Esophagus (tissue), 2 donors: Measurements from ENCODE around the gene LLPH. TPM values are rescaled to one million over a fixed set of nuclear protein-coding genes. Genes with fewer than 3 reads are reported as not detected.

Source experiments
- H3K27ac ChIP-seq, 2 donors: one replicate each; pipeline ENCODE4 v1.5.1; 2013; ENCODE audit warnings: low read depth in 2 of 2, mild to moderate bottlenecking in 2 of 2, inconsistent platforms in 1 of 2, low read length in 1 of 2, moderate library complexity in 1 of 2
- H3K27me3 ChIP-seq, 2 donors: one replicate each; pipeline ENCODE4 v1.6.1; 2013; ENCODE audit warnings: low read length in 2 of 2, control low read depth in 1 of 2, mild to moderate bottlenecking in 1 of 2; ENCODE audit not compliant: insufficient read depth in 2 of 2, control insufficient read depth in 1 of 2
- H3K36me3 ChIP-seq, 2 donors: one replicate each; pipeline ENCODE4 v1.6.1; 2013; ENCODE audit warnings: low read length in 1 of 2; ENCODE audit not compliant: control insufficient read depth in 2 of 2, insufficient read depth in 2 of 2
- H3K4me1 ChIP-seq, 2 donors: one replicate each; pipeline ENCODE4 v1.6.1; 2013; ENCODE audit warnings: low read length in 1 of 2; ENCODE audit not compliant: control insufficient read depth in 2 of 2, insufficient read depth in 2 of 2
- H3K4me3 ChIP-seq, 2 donors: one replicate each; pipeline ENCODE4 v1.5.1; 2013; ENCODE audit warnings: low read length in 2 of 2, mild to moderate bottlenecking in 2 of 2, low read depth in 1 of 2, moderate library complexity in 1 of 2
- H3K9me3 ChIP-seq, 2 donors: one replicate each; pipeline ENCODE4 v1.6.1; 2013; ENCODE audit warnings: mild to moderate bottlenecking in 2 of 2, low read depth in 1 of 2, low read length in 1 of 2, moderate library complexity in 1 of 2; ENCODE audit not compliant: control insufficient read depth in 2 of 2, insufficient read depth in 1 of 2
- WGBS, 2 donors: extraction: QIAGEN DNeasy Blood & Tissue Kit; methylation state at CpG; one replicate each; pipeline ENCODE4 v1.1.7; 2013; 5-methylcytosine and 5-hydroxymethylcytosine counted together
- polyA plus RNA-seq, 2 donors: library from polyadenylated mRNA; stranded (reverse); fragments of 200-250 nt; gene quantifications; one replicate each; pipeline ENCODE4 v1.2.3, GENCODE V29; 2013
- donor health status: healthy with polysubstance abuse.
- donor health status: Bipolar disorder and iron deficiency.

Gene LLPH
- polyA plus RNA-seq, 2 donors = 6.3 to 17.6 TPM

DNA sequence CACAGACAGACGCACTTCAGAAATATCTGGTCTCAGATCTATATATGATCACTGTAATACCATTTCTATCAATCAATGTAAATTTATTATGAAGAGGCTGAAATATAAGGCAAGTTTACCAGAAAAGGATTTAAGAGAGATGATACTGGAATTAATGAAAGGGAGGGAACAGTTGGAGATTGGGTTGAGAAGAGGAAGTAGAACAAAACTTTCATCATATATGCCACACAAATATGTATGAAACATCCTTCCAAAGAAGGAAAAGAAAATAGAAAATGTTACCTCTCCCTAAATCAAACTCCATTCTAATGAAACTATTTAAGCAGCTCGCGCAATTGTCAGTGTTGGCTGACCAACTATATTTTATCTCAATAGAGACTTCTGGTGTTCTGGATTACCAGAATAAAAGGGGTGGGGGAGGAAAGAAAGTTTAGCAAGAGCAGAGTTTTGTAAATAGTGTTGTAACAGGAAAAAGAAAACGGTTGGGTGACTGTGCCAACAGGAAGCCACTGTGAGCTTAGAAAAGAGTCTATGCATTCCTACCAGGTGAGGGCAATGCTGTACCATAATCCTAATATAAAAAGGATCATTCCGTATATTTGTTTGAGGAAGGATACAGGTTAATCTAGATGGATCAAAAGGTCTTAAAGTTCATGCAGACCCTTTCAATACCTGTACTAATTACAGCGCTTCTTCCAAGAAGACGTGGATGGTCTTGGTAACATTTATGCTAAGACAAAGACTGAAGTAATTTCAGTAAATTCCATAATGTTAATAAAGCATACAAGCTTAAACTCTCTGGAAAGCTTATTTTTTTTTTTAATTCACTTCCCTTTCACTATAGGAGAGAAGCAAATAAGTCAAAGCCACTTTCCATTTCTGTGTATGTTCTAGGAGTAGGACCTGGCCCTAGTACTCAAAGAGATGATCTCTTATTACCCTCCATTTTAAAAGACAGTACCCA is 14.5 kb upstream of the LLPH start:
- no peaks in the 10 kb centered on the region for H3K27me3 ChIP-seq
- H3K27ac ChIP-seq = no peak overlapping the region
- WGBS, 2 donors = 43 to 44% methylated on average over 7 of the region's 7 CpGs
- H3K36me3 ChIP-seq = peaks cover 0 to 8% of the 10 kb centered on the region in 2 donors
- H3K4me3 ChIP-seq = no peak overlapping the region
- no peaks in the 10 kb centered on the region for H3K4me1 ChIP-seq
- H3K9me3 ChIP-seq = peaks cover 2% of the 10 kb centered on the region in 2 donors

DNA sequence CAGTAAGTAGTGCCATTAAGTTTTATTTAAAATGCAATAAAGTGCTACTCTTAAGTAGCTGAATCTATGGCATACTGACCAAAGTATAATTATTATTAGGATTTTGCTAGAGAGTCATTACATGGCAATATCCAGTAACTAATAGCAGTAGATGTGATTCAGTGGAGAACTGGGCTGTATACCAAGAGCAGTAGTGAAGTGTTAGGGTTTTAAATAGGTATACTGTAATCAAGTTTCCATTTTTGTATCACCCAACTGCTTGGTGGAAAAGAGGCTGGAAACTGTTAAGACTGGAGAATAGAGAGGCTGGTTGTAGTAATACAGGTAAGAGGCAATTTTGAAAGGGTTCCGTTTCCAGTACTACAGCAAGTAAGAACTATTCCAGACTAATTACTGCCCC is 13.3 kb upstream of the LLPH start:
- Histone ChIP-seq H3K4me1 (no peaks in the 10 kb centered on the region), H3K4me3 (no peak overlapping the region), H3K36me3 (peaks cover 5 to 8% of the 10 kb centered on the region in 2 donors), H3K9me3 (peaks cover 2 to 5% of the 10 kb centered on the region in 2 donors), H3K27me3 (no peaks in the 10 kb centered on the region), H3K27ac (no peak overlapping the region)
- 100% methylated on average over 1 of the region's 1 CpG for WGBS, 2 donors

DNA sequence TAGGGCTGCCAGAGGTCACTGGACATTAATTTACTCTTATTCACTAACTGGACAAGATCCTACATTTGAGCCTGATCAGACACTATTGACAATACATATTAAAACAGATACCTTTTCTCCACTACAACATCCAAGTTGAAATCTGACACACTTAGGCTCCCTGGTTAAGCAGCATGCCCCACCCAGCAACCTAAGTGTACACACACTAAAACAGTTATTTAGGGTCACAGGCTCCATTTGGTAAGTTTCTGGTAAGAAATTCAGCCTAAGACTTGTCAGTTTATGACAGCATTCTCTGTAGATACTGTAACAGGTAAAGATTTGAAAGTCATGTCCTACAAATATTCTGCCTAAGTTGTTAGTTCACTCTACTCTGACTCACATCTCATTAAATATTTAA is 12.3 kb upstream of the LLPH start:
- peaks cover 5 to 8% of the 10 kb centered on the region in 2 donors for H3K36me3 ChIP-seq
- no peak overlapping the region for H3K4me3 ChIP-seq
- H3K9me3 ChIP-seq = peaks cover 2 to 5% of the 10 kb centered on the region in 2 donors
- no peak overlapping the region for H3K27ac ChIP-seq
- no peaks in the 10 kb centered on the region for H3K4me1 ChIP-seq
- H3K27me3 ChIP-seq = no peaks in the 10 kb centered on the region

DNA sequence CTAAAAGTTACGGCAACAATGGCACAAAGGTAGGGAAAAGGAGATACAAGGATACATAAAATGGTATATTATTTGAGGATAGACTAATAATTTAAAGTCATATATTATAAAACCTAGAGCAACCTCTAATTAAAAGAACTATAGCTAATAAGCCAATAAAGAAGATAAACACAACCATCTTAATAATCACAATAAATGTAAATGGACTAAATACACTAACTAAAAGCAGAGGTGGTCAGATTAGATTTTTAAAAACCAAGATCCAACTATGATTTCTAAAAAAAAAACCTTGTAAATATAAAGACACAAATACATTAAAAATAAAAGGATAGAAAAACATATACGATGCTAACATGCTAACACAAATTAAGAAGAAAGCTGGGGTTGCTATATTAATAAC is 10.7 kb upstream of the LLPH start:
- Histone ChIP-seq H3K27ac (no peak overlapping the region), H3K4me3 (no peak overlapping the region), H3K36me3 (peaks cover 5 to 8% of the 10 kb centered on the region in 2 donors), H3K9me3 (peaks cover 2 to 5% of the 10 kb centered on the region in 2 donors), H3K27me3 (no peaks in the 10 kb centered on the region), H3K4me1 (no peaks in the 10 kb centered on the region)
- WGBS, 2 donors = 98 to 100% methylated on average over 2 of the region's 2 CpGs

DNA sequence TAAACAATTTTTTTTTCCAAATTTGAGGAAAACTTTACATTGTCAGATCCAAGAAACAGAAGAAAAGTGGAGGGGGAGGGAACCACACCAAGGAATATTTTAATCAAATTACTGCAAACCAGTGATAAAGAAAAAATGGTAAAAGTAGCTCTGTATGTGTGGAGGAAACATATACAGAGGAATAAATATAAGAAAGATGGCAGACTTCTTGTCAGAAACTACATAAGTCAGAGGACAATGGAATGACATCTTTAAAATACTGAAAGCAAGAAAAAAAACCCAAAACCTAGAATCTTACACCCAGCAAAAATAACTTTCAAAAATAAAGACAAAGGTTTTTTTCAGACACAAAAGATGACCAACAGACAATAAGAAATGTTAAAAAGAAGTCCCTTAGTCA is 10.2 kb upstream of the LLPH start:
- peaks cover 5 to 8% of the 10 kb centered on the region in 2 donors for H3K36me3 ChIP-seq
- H3K4me1 ChIP-seq = no peaks in the 10 kb centered on the region
- H3K27ac ChIP-seq = no peak overlapping the region
- no peaks in the 10 kb centered on the region for H3K27me3 ChIP-seq
- no peak overlapping the region for H3K4me3 ChIP-seq
- H3K9me3 ChIP-seq = peaks cover 2 to 5% of the 10 kb centered on the region in 2 donors

DNA sequence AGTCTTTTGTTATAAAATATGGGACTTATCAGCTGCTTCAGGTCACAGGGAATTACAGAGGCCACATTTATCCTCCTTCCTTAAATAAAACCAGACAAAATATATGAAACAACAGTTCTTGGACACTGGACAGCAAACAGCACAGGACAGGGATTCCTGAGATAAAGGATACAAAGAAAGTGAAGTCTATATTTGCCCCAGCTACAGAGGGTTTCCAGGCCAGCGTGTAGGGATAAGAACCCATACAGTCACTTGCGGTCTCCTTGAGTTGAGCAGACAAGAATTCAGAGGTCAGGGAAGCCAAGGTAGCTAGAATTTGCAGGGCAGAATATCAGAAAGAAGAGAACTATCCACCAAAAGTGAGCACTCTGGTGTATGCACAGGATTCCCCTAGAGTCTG is 8.8 kb upstream of the LLPH start:
- Histone ChIP-seq H3K36me3 (peaks cover 5 to 8% of the 10 kb centered on the region in 2 donors), H3K27me3 (no peaks in the 10 kb centered on the region)
- WGBS, 2 donors = 98% methylated on average over 2 of the region's 2 CpGs

DNA sequence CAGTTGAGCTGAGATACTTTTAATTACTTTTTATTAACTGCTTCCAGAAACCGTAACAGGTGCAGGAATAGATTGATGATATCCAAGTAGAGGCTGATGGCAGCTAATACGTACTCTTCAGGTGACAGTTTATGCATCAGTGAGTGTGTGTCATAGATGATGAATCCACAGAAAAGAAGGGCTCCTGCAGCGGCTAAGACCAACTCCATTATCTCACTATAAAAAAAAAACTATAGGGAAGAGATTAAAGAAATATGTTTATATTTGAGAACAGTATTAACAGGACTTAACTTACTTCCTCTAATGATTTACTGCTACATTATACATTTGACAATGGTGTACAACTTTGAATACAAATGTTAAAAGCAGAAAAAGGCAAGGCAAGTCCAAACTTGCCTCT is 7.4 kb upstream of the LLPH start:
- Histone ChIP-seq H3K9me3 (peaks cover 2 to 5% of the 10 kb centered on the region in 2 donors), H3K4me1 (no peaks in the 10 kb centered on the region), H3K27me3 (no peaks in the 10 kb centered on the region), H3K27ac (no peak overlapping the region), H3K36me3 (peaks cover 5 to 8% of the 10 kb centered on the region in 2 donors), H3K4me3 (no peak overlapping the region)
- 71 to 80% methylated on average over 3 of the region's 3 CpGs for whole genome bisulfite sequencing, 2 donors

More for the DNA sequence above, 8.8 kb upstream of the LLPH start:
- H3K4me3 ChIP-seq = no peak overlapping the region
- no peaks in the 10 kb centered on the region for H3K4me1 ChIP-seq
- H3K27ac ChIP-seq = no peak overlapping the region
- peaks cover 2 to 5% of the 10 kb centered on the region in 2 donors for H3K9me3 ChIP-seq

DNA sequence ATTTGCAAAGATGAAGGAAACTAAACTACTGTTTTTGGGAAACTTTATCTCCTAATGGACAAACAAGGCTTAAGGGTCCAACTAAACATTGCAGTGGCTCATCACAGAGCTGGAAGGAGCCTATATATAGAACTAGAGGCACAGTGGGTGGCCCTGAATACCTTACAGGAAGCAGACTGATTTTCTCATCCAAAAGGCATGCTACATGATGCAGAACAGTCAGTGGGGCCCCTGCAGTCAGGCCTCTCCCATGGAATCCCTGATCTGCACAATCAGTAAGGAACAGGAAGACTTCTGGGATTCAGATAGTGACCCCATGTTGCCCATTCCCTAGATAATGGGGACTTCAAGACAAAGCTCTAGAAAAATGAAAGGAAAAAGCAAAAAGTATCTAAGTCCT is 1.9 kb upstream of the LLPH start:
- Histone ChIP-seq H3K36me3 (peaks cover 0 to 2% of the 10 kb centered on the region in 2 donors), H3K4me1 (no peaks in the 10 kb centered on the region), H3K9me3 (no peaks in the 10 kb centered on the region), H3K4me3 (no peak overlapping the region), H3K27me3 (no peaks in the 10 kb centered on the region), H3K27ac (no peak overlapping the region)

DNA sequence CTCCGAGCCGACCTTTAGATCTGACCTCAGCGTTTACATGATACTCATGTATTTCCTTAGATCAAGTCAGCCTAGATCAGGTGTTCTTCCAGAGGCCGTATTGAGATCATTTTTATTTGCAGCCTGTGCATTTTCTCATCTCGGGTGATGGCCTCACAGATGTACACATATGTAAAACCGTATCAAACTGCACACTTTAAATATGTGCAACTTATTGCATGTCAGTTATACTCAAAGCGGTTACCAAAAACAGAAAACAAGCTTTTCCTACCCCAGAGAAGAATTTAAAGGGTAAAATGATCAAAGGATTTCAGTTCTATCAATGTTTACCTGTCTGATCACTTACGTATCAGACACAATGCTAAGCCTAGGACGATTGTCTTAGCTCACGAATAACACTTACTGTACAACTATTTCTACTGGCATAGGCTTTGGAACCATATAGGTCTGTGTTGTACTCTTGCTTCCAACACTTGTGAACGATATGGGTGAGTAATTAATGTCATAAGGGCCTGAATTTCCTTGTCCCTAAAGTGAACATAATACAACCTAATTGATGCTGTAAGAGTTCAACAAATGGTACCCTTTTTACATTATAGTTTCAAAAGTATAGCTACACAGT is 628 bp upstream of the LLPH start:
- Histone ChIP-seq H3K27ac (peak overlapping the region; percentile 64 to 91), H3K9me3 (no peaks in the 10 kb centered on the region), H3K4me3 (peak overlapping the region; percentile 85 to 100), H3K36me3 (peaks cover 2 to 4% of the 10 kb centered on the region in 2 donors), H3K27me3 (no peaks in the 10 kb centered on the region), H3K4me1 (no peaks in the 10 kb centered on the region)
- WGBS, 2 donors = 4 to 5% methylated on average over 11 of the region's 11 CpGs
